Measurements from ENCODE around the gene GPD2. TPM values are rescaled to one million over a fixed set of nuclear protein-coding genes. Genes with fewer than 3 reads are reported as not detected.

The GPD2 gene
- total RNA-seq, 1 donor: 59.7 TPM

GRCh38 chr2:156619021-156619539, 182.9 kb downstream of the GPD2 start:
- peak; percentile 59 for DNase-seq (ENCODE audit: insufficient read length, low spot score, missing footprints)
- H4K20me1 ChIP-seq (ENCODE audit: insufficient read depth, low read length): no peaks in the 10 kb centered on the region
- peaks cover 3% of the 10 kb centered on the region for H3K9me3 ChIP-seq (ENCODE audit: low read depth, low read length)
- no peak overlapping the region for H2AFZ ChIP-seq (ENCODE audit: low read length)
- H3K27ac ChIP-seq (ENCODE audit: low read depth, low read length): no peak overlapping the region
- H3K4me2 ChIP-seq (ENCODE audit: insufficient read depth, low read length): no peak overlapping the region
- H3K27me3 ChIP-seq (ENCODE audit: insufficient read depth, low read length): no peaks in the 10 kb centered on the region
- no peaks in the 10 kb centered on the region for H3K36me3 ChIP-seq (ENCODE audit: insufficient read depth, low read length)
- TF ChIP-seq CTCF (IDR thresholded peaks at IDR 0.05; ENCODE audit: extremely low read depth, low read depth, low read length): no peak
- no peaks in the 10 kb centered on the region for H3K79me2 ChIP-seq (ENCODE audit: insufficient read depth, low read length)
- H3K4me1 ChIP-seq (ENCODE audit: insufficient read depth, low read length): no peaks in the 10 kb centered on the region
- no peak overlapping the region for H3K4me3 ChIP-seq (ENCODE audit: insufficient read depth, low read length)

GRCh38 chr2:156622491-156622890, 186.3 kb downstream of the GPD2 start:
- no peak overlapping the region for H3K27ac ChIP-seq (ENCODE audit: low read depth, low read length)

GRCh38 chr2:156625360-156626170, 189.4 kb downstream of the GPD2 start:
- no peak for TF ChIP-seq CTCF (IDR thresholded peaks at IDR 0.05; ENCODE audit: extremely low read depth, low read depth, low read length)
- Histone ChIP-seq H3K27me3 (ENCODE audit: insufficient read depth, low read length) (no peaks in the 10 kb centered on the region), H3K36me3 (ENCODE audit: insufficient read depth, low read length) (no peaks in the 10 kb centered on the region), H3K27ac (ENCODE audit: low read depth, low read length) (no peak overlapping the region), H2AFZ (ENCODE audit: low read length) (no peak overlapping the region), H3K4me1 (ENCODE audit: insufficient read depth, low read length) (no peaks in the 10 kb centered on the region), H3K4me3 (ENCODE audit: insufficient read depth, low read length) (no peak overlapping the region), H3K9me3 (ENCODE audit: low read depth, low read length) (peaks cover 3% of the 10 kb centered on the region), H3K4me2 (ENCODE audit: insufficient read depth, low read length) (no peak overlapping the region), H4K20me1 (ENCODE audit: insufficient read depth, low read length) (no peaks in the 10 kb centered on the region), H3K79me2 (ENCODE audit: insufficient read depth, low read length) (no peaks in the 10 kb centered on the region)
- no peak for DNase-seq (ENCODE audit: insufficient read length, low spot score, missing footprints)

More at GRCh38 chr2:156622491-156622890, 186.3 kb downstream of the GPD2 start:
- no peak overlapping the region for H3K4me3 ChIP-seq (ENCODE audit: insufficient read depth, low read length)
- H3K4me1 ChIP-seq (ENCODE audit: insufficient read depth, low read length): no peaks in the 10 kb centered on the region
- H4K20me1 ChIP-seq (ENCODE audit: insufficient read depth, low read length): no peaks in the 10 kb centered on the region
- H3K4me2 ChIP-seq (ENCODE audit: insufficient read depth, low read length): no peak overlapping the region
- no peak overlapping the region for H2AFZ ChIP-seq (ENCODE audit: low read length)
- peaks cover 3% of the 10 kb centered on the region for H3K9me3 ChIP-seq (ENCODE audit: low read depth, low read length)
- H3K36me3 ChIP-seq (ENCODE audit: insufficient read depth, low read length): no peaks in the 10 kb centered on the region
- no peak for DNase-seq (ENCODE audit: insufficient read length, low spot score, missing footprints)
- H3K27me3 ChIP-seq (ENCODE audit: insufficient read depth, low read length): no peaks in the 10 kb centered on the region
- H3K79me2 ChIP-seq (ENCODE audit: insufficient read depth, low read length): no peaks in the 10 kb centered on the region
- no peak for TF ChIP-seq CTCF (IDR thresholded peaks at IDR 0.05; ENCODE audit: extremely low read depth, low read depth, low read length)

- Histone ChIP-seq H3K27me3 (ENCODE audit: insufficient read depth, low read length) (no peaks in the 10 kb centered on the region), H3K9me3 (ENCODE audit: low read depth, low read length) (no peaks in the 10 kb centered on the region), H3K4me3 (ENCODE audit: insufficient read depth, low read length) (no peak overlapping the region), H3K36me3 (ENCODE audit: insufficient read depth, low read length) (no peaks in the 10 kb centered on the region), H4K20me1 (ENCODE audit: insufficient read depth, low read length) (no peaks in the 10 kb centered on the region), H3K4me2 (ENCODE audit: insufficient read depth, low read length) (no peak overlapping the region), H3K27ac (ENCODE audit: low read depth, low read length) (no peak overlapping the region), H3K79me2 (ENCODE audit: insufficient read depth, low read length) (no peaks in the 10 kb centered on the region), H2AFZ (ENCODE audit: low read length) (no peak overlapping the region), H3K4me1 (ENCODE audit: insufficient read depth, low read length) (no peaks in the 10 kb centered on the region)
- TF ChIP-seq CTCF (IDR thresholded peaks at IDR 0.05; ENCODE audit: extremely low read depth, low read depth, low read length): no peak
- no peak for DNase-seq (ENCODE audit: insufficient read length, low spot score, missing footprints)
Measured at GRCh38 chr2:156626931-156627330, 190.8 kb downstream of the GPD2 start.

All from osteoblast (primary cell).